IPS DF 4.7 (cell line): ENCODE measurements around the gene NTMT1.
"Not testable (repeated sequence)": the region's sequence is repeated elsewhere in the genome, so short reads cannot be mapped to it uniquely, and the experiment has no call there.

ENCODE experiments used
- DNase-seq: peaks from one replicate; pipeline ENCODE4 v3.0.0-alpha.2; 2013; ENCODE audit warnings: low spot score; ENCODE audit errors: extremely low read depth

NTMT1 gene

DNA sequence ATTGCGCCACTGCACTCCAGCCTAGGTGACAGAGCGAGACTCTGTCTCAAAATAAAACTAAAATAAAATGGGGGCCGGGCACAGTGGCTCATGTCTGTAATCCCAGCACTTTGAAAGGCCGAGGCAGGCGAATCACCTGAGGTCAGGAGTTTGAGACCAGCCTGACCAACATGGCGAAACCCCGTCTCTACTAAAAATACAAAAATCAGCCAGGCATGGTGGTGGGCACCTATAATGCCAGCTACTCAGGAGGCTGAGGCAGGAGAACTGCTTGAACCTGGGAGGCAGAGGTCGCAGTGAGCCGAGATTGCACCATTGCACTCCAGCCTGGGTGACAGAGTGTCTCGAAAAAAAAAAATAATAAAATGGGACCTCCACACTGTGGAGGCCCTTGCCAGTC, 10.4 kb downstream of the NTMT1 start:
- not testable (repeated sequence) for DNase-seq

- no peak for DNase-seq
Measured at GRCh38 chr9:129637102-129637501, 11.1 kb downstream of the NTMT1 start.

DNA sequence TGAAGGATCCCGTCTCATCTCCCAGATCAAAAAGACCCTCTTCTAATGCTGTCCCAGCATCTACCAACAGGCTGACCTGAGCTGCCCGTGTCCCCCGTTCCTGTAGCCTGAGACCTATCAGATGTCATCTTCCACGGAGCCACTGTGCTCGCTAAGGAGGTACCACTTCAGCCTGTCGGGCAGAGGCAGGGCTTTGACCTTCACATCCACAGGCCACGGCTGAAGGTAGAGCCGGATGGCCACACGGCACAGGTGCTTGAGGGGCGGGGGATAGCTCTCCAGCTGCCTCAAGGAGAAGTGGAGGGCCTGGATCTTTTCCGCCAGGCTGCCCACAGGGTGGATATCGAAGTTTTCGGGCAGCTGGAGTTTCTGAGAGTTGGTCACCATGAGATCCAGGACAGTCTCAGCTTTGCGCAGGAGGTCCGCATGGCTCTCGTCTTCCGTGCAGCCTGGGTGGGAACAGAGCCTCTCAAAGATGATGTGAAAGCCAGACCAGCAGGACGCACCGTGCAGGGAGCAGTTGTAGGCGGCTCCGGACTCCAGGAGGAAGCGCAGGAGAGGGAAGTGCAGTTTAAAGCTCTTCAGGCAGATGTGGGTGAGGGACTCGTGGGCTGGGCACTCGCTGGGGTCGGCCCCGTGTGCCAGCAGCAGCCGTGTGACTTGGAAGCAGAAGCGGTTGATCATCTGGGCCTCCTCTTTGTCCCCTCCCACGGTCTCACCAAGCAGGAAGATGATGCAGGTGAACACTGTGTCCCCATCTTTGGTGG, 11.9 kb downstream of the NTMT1 start:
- no peak for DNase-seq

GRCh38 chr9:129639034-129639630, 13.2 kb downstream of the NTMT1 start:
- no peak for DNase-seq

DNA sequence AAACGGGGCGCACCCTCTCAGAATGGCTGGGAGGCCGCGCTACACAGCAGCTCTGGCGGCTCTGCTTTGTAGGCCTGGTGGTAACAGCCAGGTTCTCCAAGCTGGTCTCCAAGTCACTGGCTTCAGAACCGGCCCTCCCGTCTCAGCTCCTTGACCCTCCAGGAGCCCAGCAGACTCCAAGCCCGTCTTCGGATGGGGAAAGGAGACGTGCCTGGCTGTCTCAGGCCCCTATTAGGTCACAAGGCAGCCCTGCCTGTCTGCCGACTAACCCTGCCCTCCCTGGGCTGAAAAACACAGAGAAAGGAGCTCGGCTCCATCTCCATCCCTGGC, 13.8 kb downstream of the NTMT1 start:
- DNase-seq = no peak

- no peak for DNase-seq
Measured at GRCh38 chr9:129640086-129640870, 14.3 kb downstream of the NTMT1 start.

- DNase-seq = no peak
Measured at GRCh38 chr9:129640871-129641749, 15.1 kb downstream of the NTMT1 start.

DNA sequence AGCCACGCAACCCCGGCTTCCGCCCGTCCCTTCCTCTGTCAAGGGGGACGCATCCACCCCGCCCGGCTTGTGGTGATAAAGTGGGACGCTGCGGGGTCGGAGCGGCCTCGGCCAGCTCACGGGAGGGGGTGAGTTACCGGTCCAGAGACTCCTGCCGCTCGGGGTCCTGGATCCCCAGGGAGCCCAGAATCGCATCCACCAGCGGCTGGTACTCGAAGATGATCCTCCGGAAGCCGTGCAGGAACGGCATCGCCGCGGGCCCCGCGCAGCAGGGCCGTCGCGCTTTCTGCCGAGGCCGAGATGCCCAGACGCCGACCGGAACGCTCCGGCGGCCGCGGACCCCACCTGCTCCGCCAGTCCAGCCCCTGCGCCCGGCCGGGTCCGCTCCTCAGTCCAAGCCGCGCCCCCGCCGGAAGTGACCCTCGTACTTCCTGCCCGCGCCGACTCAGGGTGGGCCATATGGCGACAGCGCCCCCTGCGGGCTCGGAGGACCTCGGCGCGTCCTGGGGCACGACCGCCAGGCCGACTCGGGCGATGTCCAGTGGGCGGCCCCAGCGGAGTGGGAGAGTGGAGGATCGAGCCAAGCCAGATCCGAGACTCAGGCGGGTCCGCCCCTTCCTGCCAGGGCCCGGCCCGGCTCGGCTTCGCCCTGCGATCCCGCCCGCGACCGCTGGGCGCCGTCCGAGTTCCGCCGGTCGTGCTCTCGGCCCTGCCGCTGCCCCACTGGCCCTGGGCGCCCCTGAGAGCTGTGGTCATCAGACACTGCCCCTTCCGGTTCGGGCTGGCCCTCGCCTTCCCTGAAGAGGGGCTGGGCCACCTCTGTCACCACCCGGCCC, 16.0 kb downstream of the NTMT1 start, which contains the start of gene ASB6:
TSS of gene ASB6 (minus strand) at position 402 of the 836 bp plus-strand sequence. CDS start at position 250, 152 bp downstream.
- DNase-seq = peak; percentile 83

DNA sequence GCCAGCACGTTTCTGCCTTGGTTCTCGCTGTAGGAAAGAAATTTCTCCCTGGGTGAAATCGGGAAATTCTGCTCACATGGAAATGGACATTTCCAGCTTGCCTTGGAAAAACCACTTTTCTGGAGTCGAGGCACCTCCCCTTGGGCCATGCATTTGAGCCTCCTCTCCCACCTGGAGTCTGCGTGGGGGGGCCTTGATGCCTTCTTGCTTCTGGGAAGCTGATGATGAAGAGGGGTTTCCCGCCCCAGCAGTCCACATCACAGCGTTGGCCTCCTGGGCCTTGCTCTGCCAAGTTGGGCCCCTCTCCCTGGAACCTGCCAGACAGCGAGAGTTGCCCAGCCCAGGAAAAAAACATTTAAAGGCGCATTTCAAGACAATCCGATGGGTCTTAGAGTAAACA, 17.7 kb downstream of the NTMT1 start:
- DNase-seq = no peak

DNA sequence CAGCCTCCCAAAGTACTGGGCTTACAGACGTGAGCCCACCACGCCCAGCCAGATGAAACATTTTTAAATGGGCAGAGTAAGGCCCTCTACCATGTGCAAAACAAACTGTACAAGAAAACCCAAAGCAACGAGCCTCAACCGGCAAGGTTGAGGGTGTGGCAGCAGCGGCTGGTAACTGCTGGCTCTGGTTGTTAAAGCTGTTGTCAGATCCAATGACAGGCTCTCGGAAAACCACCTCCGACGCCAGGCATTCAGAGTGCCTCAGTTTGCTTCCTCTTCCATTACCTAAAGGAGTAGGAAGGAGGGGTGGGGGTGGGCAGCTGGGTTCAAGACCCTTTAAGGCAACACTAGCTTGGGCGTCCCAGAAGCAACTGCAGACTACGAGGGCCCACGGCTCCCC, 18.4 kb downstream of the NTMT1 start:
- DNase-seq = no peak

- DNase-seq = no peak
Measured at GRCh38 chr9:129644902-129645301, 18.9 kb downstream of the NTMT1 start.

DNA sequence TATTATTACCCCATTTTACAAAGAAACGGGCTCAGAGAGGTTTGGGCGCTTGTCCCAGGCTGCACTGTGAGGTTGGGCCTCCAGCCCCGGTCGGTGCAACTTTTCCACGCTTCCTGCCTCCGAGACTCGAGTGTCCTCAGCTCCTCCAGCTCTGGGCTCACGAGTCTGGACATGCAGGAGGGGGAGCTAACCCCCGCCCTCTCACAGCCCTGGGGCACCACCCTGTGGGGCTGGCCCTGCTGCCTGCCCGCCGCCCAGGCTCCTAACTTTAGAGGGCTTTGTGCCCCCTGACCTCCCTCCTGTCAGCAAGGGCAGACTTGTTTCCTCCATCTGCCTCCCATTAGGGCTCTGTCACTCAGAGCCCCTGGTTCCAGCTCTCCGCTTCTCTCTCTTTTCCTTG, 20.3 kb downstream of the NTMT1 start:
- no peak for DNase-seq

GRCh38 chr9:129646654-129647053, 20.7 kb downstream of the NTMT1 start:
- no peak for DNase-seq

GRCh38 chr9:129647635-129648034, 21.7 kb downstream of the NTMT1 start:
- DNase-seq = no peak

GRCh38 chr9:129648092-129648763, 22.3 kb downstream of the NTMT1 start:
- no peak for DNase-seq

DNA sequence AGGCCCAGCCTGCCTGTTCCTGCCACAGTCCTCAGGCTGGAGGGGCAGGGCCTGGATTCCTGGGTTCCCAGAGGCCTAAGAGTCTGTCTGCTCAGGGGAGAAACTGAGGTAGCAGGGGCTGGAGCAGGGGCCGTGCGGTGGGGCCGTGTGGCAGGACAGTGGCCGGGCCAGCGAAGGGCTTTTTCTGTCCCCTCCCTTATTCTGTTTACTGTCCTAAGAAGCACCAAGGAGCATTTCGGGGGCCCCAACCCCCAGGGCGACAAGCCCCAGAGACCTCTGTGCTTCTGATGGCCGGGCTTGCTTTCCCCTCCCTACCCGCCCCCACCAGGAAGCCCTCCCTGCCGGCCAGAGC, 22.8 kb downstream of the NTMT1 start:
- DNase-seq = no peak

- DNase-seq = no peak
Measured at GRCh38 chr9:129649726-129650679, 24.0 kb downstream of the NTMT1 start.

GRCh38 chr9:129650680-129651235, 24.8 kb downstream of the NTMT1 start:
- DNase-seq = no peak
